Breast epithelium (tissue), 3 donors: ENCODE measurements around the gene ADAM33.

Experiments
- CTCF ChIP-seq, 3 donors: fragments of 450-650 bp; IDR thresholded peaks; one replicate each; pipeline ENCODE4 v1.5.1; 2016 to 2017; ENCODE audit warnings: antibody characterized with exemption in 3 of 3, mild to moderate bottlenecking in 3 of 3, moderate library complexity in 3 of 3
- POLR2AphosphoS5 ChIP-seq, 3 donors: sonication (generic); formaldehyde crosslinking; IDR thresholded peaks; one replicate each; pipeline ENCODE4 v1.6.1; 2017; ENCODE audit warnings: antibody characterized with exemption in 3 of 3

GRCh38 chr20:3712279-3712873 is 30.6 kb upstream of the ADAM33 start, which contains the start of gene SIGLEC1:
- TF ChIP-seq POLR2AphosphoS5 (IDR thresholded peaks at IDR 0.05) (no peak), CTCF (IDR thresholded peaks at IDR 0.05) (no peak)
